Thoracic aorta (tissue), 2 donors: ENCODE measurements around the gene GFRA1. TPM values are rescaled to one million over a fixed set of nuclear protein-coding genes. Genes with fewer than 3 reads are reported as not detected.

Experiments used
- ATAC-seq: fragments of 150-250 bp; one replicate; pipeline ENCODE4 v1.8.0; 2017; ENCODE audit warnings: low read depth; ENCODE audit not compliant: insufficient number of reproducible peaks, low FRiP score
- DNase-seq: peaks from one replicate; pipeline ENCODE4 v3.0.0-alpha.2; 2020; ENCODE audit warnings: low spot score
- H3K27ac ChIP-seq, 2 donors: fragments of 200-600 bp; sonication (generic); 1 replicate in 1 of 2; 2 replicates in 1 of 2; pipeline ENCODE4 v1.5.1; 2016; ENCODE audit warnings: mild to moderate bottlenecking in 2 of 2, moderate library complexity in 2 of 2
- H3K27me3 ChIP-seq: fragments of 200-600 bp; sonication (generic); replicated peaks from 2 replicates; pipeline ENCODE4 v1.6.0; 2016; ENCODE audit warnings: mild to moderate bottlenecking; ENCODE audit not compliant: insufficient read depth
- H3K36me3 ChIP-seq: fragments of 200-600 bp; sonication (generic); one replicate; pipeline ENCODE4 v1.5.1; 2016
- H3K4me1 ChIP-seq, 2 donors: fragments of 200-600 bp; sonication (generic); 1 replicate in 1 of 2; 2 replicates in 1 of 2; pipeline versions ENCODE4 v1.5.1 to v1.6.0; 2016; ENCODE audit warnings: low read depth in 2 of 2, mild to moderate bottlenecking in 1 of 2; ENCODE audit not compliant: control insufficient read depth in 1 of 2
- H3K4me3 ChIP-seq: fragments of 200-600 bp; sonication (generic); 2 replicates; pipeline ENCODE4 v1.5.1; 2016; ENCODE audit warnings: mild to moderate bottlenecking
- H3K9me3 ChIP-seq: fragments of 200-600 bp; sonication (generic); 2 replicates; pipeline ENCODE4 v1.5.1; 2016
- total RNA-seq, 2 donors: library from RNA; depleted of rRNA; stranded (reverse); fragments of >200 nt; gene quantifications; one replicate each; pipeline versions ENCODE4 v1.1.0 to v1.2.3, GENCODE V29; 2016
- TF ChIP-seq, protein P1 (sequence below): fragments of 200-600 bp; sonication (generic); IDR thresholded peaks from one replicate; pipeline ENCODE4 v1.5.1; 2019; ENCODE audit warnings: antibody characterized with exemption

Gene GFRA1
- total RNA-seq, 2 donors from 2014 or later, result 5.8 to 9.3 TPM

DNA sequence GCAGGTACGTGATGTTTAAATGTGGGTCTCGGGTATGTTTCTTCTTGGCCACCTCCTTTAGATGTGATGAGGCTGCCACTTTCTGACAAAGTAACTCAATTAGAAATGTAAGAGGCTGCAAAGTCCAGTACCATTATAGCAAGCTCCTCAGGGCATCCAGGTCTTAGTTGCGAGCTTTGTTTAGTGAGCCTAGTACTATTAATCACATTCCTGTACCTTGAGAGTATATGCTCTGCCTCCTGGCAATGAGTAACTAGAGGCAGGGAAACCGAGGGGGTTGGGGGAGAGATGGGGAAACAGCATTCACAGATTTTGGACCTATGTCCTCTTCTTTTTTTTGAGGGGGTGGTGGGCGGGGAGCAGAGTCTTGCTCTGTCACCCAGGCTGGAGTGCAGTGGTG, 131.8 kb downstream of the GFRA1 start:
- no peak for ATAC-seq
- no peak overlapping the region for H3K27ac ChIP-seq
- no peak for DNase-seq
- no peaks in the 10 kb centered on the region for H3K36me3 ChIP-seq
- TF ChIP-seq, protein P1, sequence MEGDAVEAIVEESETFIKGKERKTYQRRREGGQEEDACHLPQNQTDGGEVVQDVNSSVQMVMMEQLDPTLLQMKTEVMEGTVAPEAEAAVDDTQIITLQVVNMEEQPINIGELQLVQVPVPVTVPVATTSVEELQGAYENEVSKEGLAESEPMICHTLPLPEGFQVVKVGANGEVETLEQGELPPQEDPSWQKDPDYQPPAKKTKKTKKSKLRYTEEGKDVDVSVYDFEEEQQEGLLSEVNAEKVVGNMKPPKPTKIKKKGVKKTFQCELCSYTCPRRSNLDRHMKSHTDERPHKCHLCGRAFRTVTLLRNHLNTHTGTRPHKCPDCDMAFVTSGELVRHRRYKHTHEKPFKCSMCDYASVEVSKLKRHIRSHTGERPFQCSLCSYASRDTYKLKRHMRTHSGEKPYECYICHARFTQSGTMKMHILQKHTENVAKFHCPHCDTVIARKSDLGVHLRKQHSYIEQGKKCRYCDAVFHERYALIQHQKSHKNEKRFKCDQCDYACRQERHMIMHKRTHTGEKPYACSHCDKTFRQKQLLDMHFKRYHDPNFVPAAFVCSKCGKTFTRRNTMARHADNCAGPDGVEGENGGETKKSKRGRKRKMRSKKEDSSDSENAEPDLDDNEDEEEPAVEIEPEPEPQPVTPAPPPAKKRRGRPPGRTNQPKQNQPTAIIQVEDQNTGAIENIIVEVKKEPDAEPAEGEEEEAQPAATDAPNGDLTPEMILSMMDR, result no peak
- no peaks in the 10 kb centered on the region for H3K9me3 ChIP-seq
- no peaks in the 10 kb centered on the region for H3K27me3 ChIP-seq
- no peak overlapping the region for H3K4me3 ChIP-seq
- H3K4me1 ChIP-seq, result no peaks in the 10 kb centered on the region

DNA sequence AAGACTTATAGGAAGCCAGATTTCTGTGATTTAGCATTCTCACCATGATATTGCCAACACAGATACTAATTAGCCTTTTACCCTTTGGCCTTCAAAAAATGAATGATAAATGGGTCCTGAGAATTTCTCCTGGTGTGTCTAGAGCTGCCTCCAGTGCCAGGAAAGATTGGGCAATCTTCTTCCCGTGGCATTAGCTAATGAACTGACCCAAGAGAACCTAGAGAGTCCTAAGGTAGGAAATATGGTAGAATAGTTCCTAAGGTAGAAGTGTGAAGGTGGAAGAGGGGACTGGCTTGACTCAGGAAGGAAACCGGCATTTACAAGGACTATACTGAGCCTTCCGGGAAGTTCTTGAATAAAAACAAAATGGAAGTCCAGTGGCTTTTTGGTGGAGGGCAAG, 133.1 kb downstream of the GFRA1 start:
- H3K27me3 ChIP-seq, result no peaks in the 10 kb centered on the region
- H3K27ac ChIP-seq, result no peak overlapping the region
- TF ChIP-seq, protein P1, result no peak
- no peaks in the 10 kb centered on the region for H3K9me3 ChIP-seq
- H3K4me1 ChIP-seq, result no peaks in the 10 kb centered on the region
- no peak for DNase-seq
- no peak for ATAC-seq
- H3K36me3 ChIP-seq, result no peaks in the 10 kb centered on the region
- no peak overlapping the region for H3K4me3 ChIP-seq

DNA sequence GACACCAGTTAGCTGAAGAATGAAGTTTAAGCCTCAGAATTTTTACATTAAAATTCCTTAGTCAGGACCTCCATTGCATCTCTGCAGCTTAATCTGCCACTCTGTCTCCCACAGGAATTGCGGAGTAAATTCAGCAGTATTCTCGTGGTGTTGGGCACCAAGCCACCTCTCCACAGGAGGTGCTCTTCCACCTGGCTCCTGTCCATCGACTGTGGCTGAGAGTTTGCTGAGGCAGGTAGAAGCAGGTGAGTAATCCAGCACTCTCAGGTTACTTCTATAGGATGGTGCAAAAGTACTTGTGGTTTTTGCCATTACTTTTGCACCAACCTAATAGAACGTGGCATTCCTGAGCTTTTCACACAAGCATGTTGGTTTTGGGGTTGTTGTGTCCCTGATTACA, 134.1 kb downstream of the GFRA1 start:
- TF ChIP-seq, protein P1, result no peak
- H3K27me3 ChIP-seq, result no peaks in the 10 kb centered on the region
- no peaks in the 10 kb centered on the region for H3K9me3 ChIP-seq

DNA sequence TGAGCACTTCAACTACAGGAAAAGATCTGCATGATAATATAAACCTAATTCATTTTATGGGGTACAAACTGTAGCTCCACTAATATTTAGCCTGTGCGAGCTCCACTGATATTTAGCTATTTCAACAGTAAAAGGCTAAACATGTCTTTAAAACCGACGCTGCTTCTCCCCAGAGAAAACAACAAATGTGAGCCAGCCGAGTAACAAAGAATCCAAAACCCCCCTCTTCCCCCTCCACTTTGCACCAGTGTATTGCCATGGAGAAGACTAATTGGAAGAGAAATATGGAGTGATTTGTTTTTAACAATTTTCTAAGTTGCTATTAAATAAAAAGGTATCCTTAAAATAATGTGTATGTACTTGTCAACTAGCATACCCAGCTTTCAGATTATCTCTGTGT, 136.7 kb downstream of the GFRA1 start:
- H3K36me3 ChIP-seq, result no peaks in the 10 kb centered on the region
- H3K4me1 ChIP-seq, result no peaks in the 10 kb centered on the region
- H3K27me3 ChIP-seq, result no peaks in the 10 kb centered on the region
- no peaks in the 10 kb centered on the region for H3K9me3 ChIP-seq
- ATAC-seq, result no peak
- no peak overlapping the region for H3K4me3 ChIP-seq
- H3K27ac ChIP-seq, result no peak overlapping the region
- no peak for DNase-seq
- TF ChIP-seq, protein P1, result no peak

More for the DNA sequence above, 134.1 kb downstream of the GFRA1 start:
- DNase-seq (no peak), ATAC-seq (no peak)
- no peak overlapping the region for H3K4me3 ChIP-seq
- H3K27ac ChIP-seq, result no peak overlapping the region
- H3K36me3 ChIP-seq, result no peaks in the 10 kb centered on the region
- H3K4me1 ChIP-seq, result no peaks in the 10 kb centered on the region

DNA sequence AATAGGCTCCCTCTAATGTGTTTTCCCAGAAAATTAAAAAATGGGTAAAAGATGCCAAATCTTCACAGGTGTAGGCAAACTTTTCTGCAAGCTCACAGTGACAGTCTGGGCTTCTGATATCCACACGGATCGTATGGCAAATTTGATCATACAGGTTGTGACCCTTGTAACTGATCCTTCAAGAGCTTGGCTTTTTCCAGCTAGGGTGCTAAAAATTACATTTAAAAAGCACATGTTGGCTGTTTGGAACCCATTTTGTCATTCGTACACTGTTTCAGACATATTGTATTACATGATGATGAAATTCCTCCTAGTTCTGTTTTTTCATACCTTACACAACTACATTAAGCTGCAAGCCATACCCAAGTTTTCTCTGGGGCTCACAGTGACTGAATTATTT, 138.7 kb downstream of the GFRA1 start:
- H3K4me3 ChIP-seq, result no peak overlapping the region
- ATAC-seq (no peak), DNase-seq (no peak)
- TF ChIP-seq, protein P1, result no peak
- no peaks in the 10 kb centered on the region for H3K4me1 ChIP-seq
- no peak overlapping the region for H3K27ac ChIP-seq
- H3K9me3 ChIP-seq, result no peaks in the 10 kb centered on the region
- no peaks in the 10 kb centered on the region for H3K36me3 ChIP-seq
- no peaks in the 10 kb centered on the region for H3K27me3 ChIP-seq
